ENCODE measurements around the gene CES5A. TPM values are rescaled to one million over a fixed set of nuclear protein-coding genes. Genes with fewer than 3 reads are reported as not detected.
"Not testable (repeated sequence)": the region's sequence is repeated elsewhere in the genome, so short reads cannot be mapped to it uniquely, and the experiment has no call there.

Gene CES5A
- total and polyA plus RNA-seq, 2 donors (not counting 1 experiment from before 2014, with no cell fraction given): not detected

- intact Hi-C loops (cut with micrococcal nuclease): no loop called here
- Mint-ChIP-seq H3K4me3 (no peak overlapping the region), H3K27me3 (peaks cover 52% of the 10 kb centered on the region), H3K4me1 (no peaks in the 10 kb centered on the region), H3K9me3 (ENCODE audit: insufficient read depth) (no peaks in the 10 kb centered on the region), H3K27ac (no peak overlapping the region)
- Histone ChIP-seq H3K4me3 (ENCODE audit: control extremely low read depth in 1 of 5, extremely low read depth in 1 of 5, insufficient read depth in 1 of 5, low read depth in 2 of 5, low read length in 4 of 5) (no peak overlapping the region), H3K9me3 (ENCODE audit: control extremely low read depth in 1 of 3, control insufficient read depth in 2 of 3, insufficient read depth in 1 of 3, low read length in 2 of 3) (no peaks in the 10 kb centered on the region), H2AFZ (ENCODE audit: insufficient read depth, low read depth, low read length, poor library complexity, severe bottlenecking) (no peak overlapping the region), H3K4me2 (replicated peaks; ENCODE audit: low read depth, low read length, poor library complexity, severe bottlenecking) (no peak overlapping the region), H4K20me1 (ENCODE audit: control insufficient read depth, insufficient read depth, low read length, poor library complexity, severe bottlenecking) (no peaks in the 10 kb centered on the region), H3K36me3 (replicated peaks in 1 of 2; ENCODE audit: control extremely low read depth in 1 of 2, control insufficient read depth in 1 of 2, extremely low read depth in 1 of 2, insufficient read depth in 2 of 2, low read length in 1 of 2) (no peaks in the 10 kb centered on the region), H3K79me2 (ENCODE audit: control insufficient read depth, insufficient read depth, low read length) (no peaks in the 10 kb centered on the region), H3K27me3 (replicated peaks in 1 of 4; ENCODE audit: control extremely low read depth in 1 of 4, control insufficient read depth in 3 of 4, insufficient read depth in 4 of 4, low read length in 3 of 4) (no peaks in the 10 kb centered on the region), H3K9ac (ENCODE audit: low read length) (no peak overlapping the region), H3K4me1 (ENCODE audit: control insufficient read depth in 2 of 2, insufficient read depth in 2 of 2, low read length in 2 of 2) (no peaks in the 10 kb centered on the region), H3K27ac (ENCODE audit: low read length in 2 of 2) (no peak overlapping the region)
- no peak for TF ChIP-seq EZH2 (IDR thresholded peaks at IDR 0.05; ENCODE audit: borderline replicate concordance, insufficient read depth, low read depth, low read length, poor library complexity, severe bottlenecking)
- no peak for TF ChIP-seq CTCF (IDR thresholded peaks at IDR 0.05)
- DNase-seq: no peak
- POLR2A ChIA-PET: no interaction called here
- WGBS (ENCODE audit: insufficient coverage): 61% methylated on average over 3 of the region's 4 CpGs
- no peak for ATAC-seq (ENCODE audit: low read depth)
- CTCF ChIA-PET: no interaction called here
Measured at GRCh38 chr16:55815320-55815719, 59.9 kb downstream of the CES5A start.

- WGBS (ENCODE audit: insufficient coverage): 100% methylated on average over 1 of the region's 2 CpGs
- H3K27me3 Mint-ChIP-seq: peaks cover 54% of the 10 kb centered on the region
- POLR2A ChIA-PET; H3K4me3 Mint-ChIP-seq; H3K9ac ChIP-seq (ENCODE audit: low read length); H3K4me3 ChIP-seq (ENCODE audit: control extremely low read depth in 1 of 5, extremely low read depth in 1 of 5, insufficient read depth in 1 of 5, low read depth in 2 of 5, low read length in 4 of 5); CTCF ChIA-PET; H3K4me2 ChIP-seq (replicated peaks; ENCODE audit: low read depth, low read length, poor library complexity, severe bottlenecking); H3K9me3 ChIP-seq (ENCODE audit: control extremely low read depth in 1 of 3, control insufficient read depth in 2 of 3, insufficient read depth in 1 of 3, low read length in 2 of 3); H4K20me1 ChIP-seq (ENCODE audit: control insufficient read depth, insufficient read depth, low read length, poor library complexity, severe bottlenecking); H3K4me1 Mint-ChIP-seq; H3K4me1 ChIP-seq (ENCODE audit: control insufficient read depth in 2 of 2, insufficient read depth in 2 of 2, low read length in 2 of 2); H3K79me2 ChIP-seq (ENCODE audit: control insufficient read depth, insufficient read depth, low read length); H3K27me3 ChIP-seq (replicated peaks in 1 of 4; ENCODE audit: control extremely low read depth in 1 of 4, control insufficient read depth in 3 of 4, insufficient read depth in 4 of 4, low read length in 3 of 4); H3K36me3 ChIP-seq (replicated peaks in 1 of 2; ENCODE audit: control extremely low read depth in 1 of 2, control insufficient read depth in 1 of 2, extremely low read depth in 1 of 2, insufficient read depth in 2 of 2, low read length in 1 of 2); DNase-seq; ATAC-seq (ENCODE audit: low read depth); intact Hi-C loops (cut with micrococcal nuclease); H3K27ac ChIP-seq (ENCODE audit: low read length in 2 of 2); H3K27ac Mint-ChIP-seq; H2AFZ ChIP-seq (ENCODE audit: insufficient read depth, low read depth, low read length, poor library complexity, severe bottlenecking); H3K9me3 Mint-ChIP-seq (ENCODE audit: insufficient read depth): not testable (repeated sequence)
Measured at GRCh38 chr16:55814174-55814573, 61.0 kb downstream of the CES5A start.

- H3K79me2 ChIP-seq (ENCODE audit: control insufficient read depth, insufficient read depth, low read length); POLR2A ChIA-PET; H3K9me3 ChIP-seq (ENCODE audit: control extremely low read depth in 1 of 3, control insufficient read depth in 2 of 3, insufficient read depth in 1 of 3, low read length in 2 of 3); ATAC-seq (ENCODE audit: low read depth); intact Hi-C loops (cut with micrococcal nuclease); H3K9ac ChIP-seq (ENCODE audit: low read length); H3K27ac Mint-ChIP-seq; H3K9me3 Mint-ChIP-seq (ENCODE audit: insufficient read depth); H3K4me3 Mint-ChIP-seq; H3K4me3 ChIP-seq (ENCODE audit: control extremely low read depth in 1 of 5, extremely low read depth in 1 of 5, insufficient read depth in 1 of 5, low read depth in 2 of 5, low read length in 4 of 5); H3K4me1 ChIP-seq (ENCODE audit: control insufficient read depth in 2 of 2, insufficient read depth in 2 of 2, low read length in 2 of 2); H4K20me1 ChIP-seq (ENCODE audit: control insufficient read depth, insufficient read depth, low read length, poor library complexity, severe bottlenecking); H3K27ac ChIP-seq (ENCODE audit: low read length in 2 of 2); H3K36me3 ChIP-seq (replicated peaks in 1 of 2; ENCODE audit: control extremely low read depth in 1 of 2, control insufficient read depth in 1 of 2, extremely low read depth in 1 of 2, insufficient read depth in 2 of 2, low read length in 1 of 2); DNase-seq; CTCF ChIA-PET; H3K4me1 Mint-ChIP-seq; H2AFZ ChIP-seq (ENCODE audit: insufficient read depth, low read depth, low read length, poor library complexity, severe bottlenecking); H3K4me2 ChIP-seq (replicated peaks; ENCODE audit: low read depth, low read length, poor library complexity, severe bottlenecking); H3K27me3 ChIP-seq (replicated peaks in 1 of 4; ENCODE audit: control extremely low read depth in 1 of 4, control insufficient read depth in 3 of 4, insufficient read depth in 4 of 4, low read length in 3 of 4): not testable (repeated sequence)
- peaks cover 51% of the 10 kb centered on the region for H3K27me3 Mint-ChIP-seq
- 94% methylated on average over 3 of the region's 9 CpGs for WGBS (ENCODE audit: insufficient coverage)
Measured at GRCh38 chr16:55813730-55814129, 61.4 kb downstream of the CES5A start.

Data from B cell (primary cell).